Measurements from ENCODE around the gene CHST3. TPM values are rescaled to one million over a fixed set of nuclear protein-coding genes. Genes with fewer than 3 reads are reported as not detected.

The CHST3 gene
- polyA plus RNA-seq, 1 donor (not counting 4 experiments of a cell fraction or from before 2014, with no cell fraction given): 12.0 TPM

- TF ChIP-seq EZH2 (IDR thresholded peaks at IDR 0.05; ENCODE audit: low read length) (no peak), CTCF (optimal IDR thresholded peaks at IDR 0.05 in 1 of 3, IDR thresholded peaks at IDR 0.05 in 1 of 3, conservative IDR thresholded peaks at IDR 0.05 in 1 of 3; ENCODE audit: extremely low read depth in 1 of 3, insufficient read depth in 2 of 3, low read length in 3 of 3) (peak in 1 of 3 experiments; percentile 21)
- H3K27me3 ChIP-seq (ENCODE audit: control insufficient read depth, extremely low read depth, insufficient read depth, low read length): no peaks in the 10 kb centered on the region
- peak overlapping the region in 1 of 3 experiments; percentile 31 for H3K4me3 ChIP-seq (ENCODE audit: control insufficient read depth in 2 of 3, extremely low read depth in 1 of 3, insufficient read depth in 2 of 3, low read depth in 1 of 3, low read length in 3 of 3)
- H4K20me1 ChIP-seq (ENCODE audit: control insufficient read depth, extremely low read depth, insufficient read depth, low read length): peaks cover 8% of the 10 kb centered on the region
- FAIRE-seq: no peak
- H2AFZ ChIP-seq (ENCODE audit: control insufficient read depth, low read length): no peak overlapping the region
- H3K4me1 ChIP-seq (ENCODE audit: control insufficient read depth, extremely low read depth, insufficient read depth, low read length): peaks cover 96% of the 10 kb centered on the region
- dilution Hi-C loops (cut with MboI; ENCODE audit: extremely low pct_ligation_motif_present, low sequenced_read_pairs): no loop called here
- H3K9ac ChIP-seq (ENCODE audit: control insufficient read depth, extremely low read depth, insufficient read depth, low read length): peak overlapping the region; percentile 3
- H3K79me2 ChIP-seq (ENCODE audit: control insufficient read depth, insufficient read depth, low read length): peaks cover 83% of the 10 kb centered on the region
- no peaks in the 10 kb centered on the region for H3K9me3 ChIP-seq (ENCODE audit: control insufficient read depth, low read depth, low read length)
- no peak for DNase-seq (ENCODE audit: low read depth, low spot score)
- peak overlapping the region; percentile 45 for H3K27ac ChIP-seq (ENCODE audit: control insufficient read depth, insufficient read depth, low read length)
- peaks cover 7% of the 10 kb centered on the region for H3K9me1 ChIP-seq (ENCODE audit: control insufficient read depth, extremely low read depth, insufficient read depth, low read length)
- peaks cover 4 to 6% of the 10 kb centered on the region in 2 experiments for H3K36me3 ChIP-seq (ENCODE audit: control insufficient read depth in 2 of 2, extremely low read depth in 1 of 2, insufficient read depth in 2 of 2, low read length in 2 of 2)
- peak overlapping the region; percentile 69 for H3K4me2 ChIP-seq (ENCODE audit: control insufficient read depth, extremely low read depth, insufficient read depth, low read depth, low read length)
Measured at GRCh38 chr10:71970331-71970730, 6.1 kb downstream of the CHST3 start.

- no peaks in the 10 kb centered on the region for H3K9me3 ChIP-seq (ENCODE audit: control insufficient read depth, low read depth, low read length)
- TF ChIP-seq CTCF (optimal IDR thresholded peaks at IDR 0.05 in 1 of 3, IDR thresholded peaks at IDR 0.05 in 1 of 3, conservative IDR thresholded peaks at IDR 0.05 in 1 of 3; ENCODE audit: extremely low read depth in 1 of 3, insufficient read depth in 2 of 3, low read length in 3 of 3): no peak
- no peak for TF ChIP-seq EZH2 (IDR thresholded peaks at IDR 0.05; ENCODE audit: low read length)
- peak overlapping the region; percentile 16 to 38 (median 31) for H3K4me3 ChIP-seq (ENCODE audit: control insufficient read depth in 2 of 3, extremely low read depth in 1 of 3, insufficient read depth in 2 of 3, low read depth in 1 of 3, low read length in 3 of 3)
- H4K20me1 ChIP-seq (ENCODE audit: control insufficient read depth, extremely low read depth, insufficient read depth, low read length): peaks cover 8% of the 10 kb centered on the region
- peak overlapping the region; percentile 45 for H3K27ac ChIP-seq (ENCODE audit: control insufficient read depth, insufficient read depth, low read length)
- H3K27me3 ChIP-seq (ENCODE audit: control insufficient read depth, extremely low read depth, insufficient read depth, low read length): no peaks in the 10 kb centered on the region
- H3K9me1 ChIP-seq (ENCODE audit: control insufficient read depth, extremely low read depth, insufficient read depth, low read length): peaks cover 9% of the 10 kb centered on the region
- peaks cover 96% of the 10 kb centered on the region for H3K4me1 ChIP-seq (ENCODE audit: control insufficient read depth, extremely low read depth, insufficient read depth, low read length)
- H3K9ac ChIP-seq (ENCODE audit: control insufficient read depth, extremely low read depth, insufficient read depth, low read length): peak overlapping the region; percentile 54
- DNase-seq (ENCODE audit: low read depth, low spot score) (no peak), FAIRE-seq (peak; percentile 20)
- H3K4me2 ChIP-seq (ENCODE audit: control insufficient read depth, extremely low read depth, insufficient read depth, low read depth, low read length): peak overlapping the region; percentile 69
- dilution Hi-C loops (cut with MboI; ENCODE audit: extremely low pct_ligation_motif_present, low sequenced_read_pairs): no loop called here
- H3K36me3 ChIP-seq (ENCODE audit: control insufficient read depth in 2 of 2, extremely low read depth in 1 of 2, insufficient read depth in 2 of 2, low read length in 2 of 2): peaks cover 4 to 6% of the 10 kb centered on the region in 2 experiments
- H2AFZ ChIP-seq (ENCODE audit: control insufficient read depth, low read length): no peak overlapping the region
- peaks cover 77% of the 10 kb centered on the region for H3K79me2 ChIP-seq (ENCODE audit: control insufficient read depth, insufficient read depth, low read length)
Measured at GRCh38 chr10:71970869-71971268, 6.7 kb downstream of the CHST3 start.

All from keratinocyte (primary cell).